Hepatocyte (in vitro differentiated cells): ENCODE results near the gene TET2.

Source experiments
- EZH2 ChIP-seq: fragments of 200-600 bp; sonication (generic); IDR thresholded peaks from 2 replicates; pipeline ENCODE4 v1.6.1; 2016; ENCODE audit warnings: antibody characterized with exemption, mild to moderate bottlenecking, borderline replicate concordance
- EZH2phosphoT487 ChIP-seq: fragments of 200-600 bp; sonication (generic); IDR thresholded peaks from one replicate; pipeline ENCODE4 v1.6.1; 2018; ENCODE audit warnings: antibody characterized with exemption, mild to moderate bottlenecking, low read depth, moderate library complexity; ENCODE audit not compliant: unreplicated experiment, severe bottlenecking

DNA sequence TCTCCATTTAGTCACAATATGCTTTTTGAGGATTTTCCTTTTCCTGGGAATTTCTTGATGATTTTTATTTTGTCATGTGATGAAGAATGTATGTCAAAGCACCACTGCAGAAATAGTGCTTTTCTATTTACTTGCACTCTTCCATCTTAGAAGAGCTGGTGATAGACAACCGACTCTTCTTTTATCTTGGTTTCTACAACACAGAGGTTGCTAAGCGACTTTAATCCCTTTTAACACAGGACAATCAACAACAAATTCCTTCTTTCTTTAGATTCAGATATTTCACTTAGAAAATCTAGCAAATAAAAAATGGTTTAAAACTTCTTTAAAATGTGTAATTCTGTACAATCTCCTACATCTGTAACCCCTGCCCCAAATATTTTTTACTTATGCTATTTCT lies 34.6 kb downstream of the TET2 start:
- TF ChIP-seq EZH2phosphoT487 (no peak), EZH2 (no peak)
